GM12878 (cell line): ENCODE results near the gene FGD3. TPM values are rescaled to one million over a fixed set of nuclear protein-coding genes. Genes with fewer than 3 reads are reported as not detected.

ENCODE experiments used
- BHLHE40 ChIP-seq, 2 experiments: fragments of 450-650 bp in 1 of 2; IDR thresholded peaks; 2 replicates each; pipeline ENCODE4 v1.6.1; 2011 to 2017; ENCODE audit warnings: low read depth in 2 of 2, borderline replicate concordance in 1 of 2, improper control_type of control experiment in 1 of 2, low read length in 1 of 2, mild to moderate bottlenecking in 1 of 2
- CEBPZ ChIP-seq: fragments of 150-350 bp; IDR thresholded peaks from 2 replicates; pipeline ENCODE4 v1.6.1; 2016; ENCODE audit warnings: low read depth, low read length
- GATAD2B ChIP-seq: fragments of 450-650 bp; conservative IDR thresholded peaks from 2 replicates; pipeline ENCODE4 v1.6.1; 2017; ENCODE audit warnings: low read depth, mild to moderate bottlenecking, moderate library complexity
- SRF ChIP-seq, 2 experiments: IDR thresholded peaks; 2 replicates each; pipeline ENCODE4 v1.6.1; 2011; ENCODE audit warnings: low read depth in 2 of 2, low read length in 2 of 2, mild to moderate bottlenecking in 1 of 2, moderate library complexity in 1 of 2
- SUZ12 ChIP-seq: fragments of 200-600 bp; sonication (generic); IDR thresholded peaks from one replicate; pipeline ENCODE4 v1.6.1; 2018; ENCODE audit warnings: antibody characterized with exemption, mild to moderate bottlenecking; ENCODE audit not compliant: unreplicated experiment
- ZNF207 ChIP-seq: fragments of 450-650 bp; IDR thresholded peaks from 2 replicates; pipeline ENCODE4 v1.6.1; 2014; ENCODE audit warnings: antibody characterized with exemption, mild to moderate bottlenecking, borderline replicate concordance
- polyA plus RNA-seq, 11 experiments: library from polyadenylated mRNA; depleted of rRNA in 4 of 11; unstranded in 6 of 11; stranded (reverse) in 5 of 11; fragments of >200 nt; fragmentation: Nextera tagmentation in 4 of 11; fragmentation: Illumina TruSeq in 1 of 11; extraction: Ambion mirVana in 4 of 11; extraction: Trizol in 1 of 11; gene quantifications; 1 replicate in 1 of 11; 2 replicates in 10 of 11; pipeline versions ENCODE4 v1.2.1 to v1.2.3, GENCODE V29; 2011 to 2016; ENCODE audit warnings: inconsistent platforms in 2 of 11, missing spikeins in 2 of 11, low read depth in 1 of 11
- total RNA-seq, 4 experiments: library from RNA; depleted of rRNA in 3 of 4; stranded (reverse); fragments of >200 nt in 3 of 4; fragmentation: Illumina TruSeq in 1 of 4; extraction: Trizol in 1 of 4; gene quantifications; 2 replicates each; pipeline versions ENCODE4 v1.2.1 to v1.2.3, GENCODE V29; 2013 to 2021
- TF ChIP-seq, protein P1 (sequence below): fragments of 450-650 bp; formaldehyde crosslinking; IDR thresholded peaks from 2 replicates; pipeline ENCODE4 v1.5.0; 2022; ENCODE audit warnings: mild to moderate bottlenecking, missing genetic modification characterization
- TF ChIP-seq, protein P2 (sequence below): fragments of 450-650 bp; IDR thresholded peaks from 2 replicates; pipeline ENCODE4 v1.6.1; 2017; ENCODE audit warnings: mild to moderate bottlenecking, moderate library complexity
- TF ChIP-seq, protein P3 (sequence below): fragments of 450-650 bp; IDR thresholded peaks from 2 replicates; pipeline ENCODE4 v1.6.1; 2017; ENCODE audit warnings: low read depth, mild to moderate bottlenecking, moderate library complexity
- TF ChIP-seq, protein P4 (sequence below): fragments of 450-650 bp; IDR thresholded peaks from 2 replicates; pipeline ENCODE4 v1.6.1; 2017; ENCODE audit warnings: borderline replicate concordance
- TF ChIP-seq, protein P5 (sequence below): fragments of 450-650 bp; IDR thresholded peaks from 2 replicates; pipeline ENCODE4 v1.6.1; 2017; ENCODE audit warnings: mild to moderate bottlenecking, low read depth, inconsistent platforms; ENCODE audit not compliant: poor library complexity, severe bottlenecking

Gene FGD3
- total and polyA plus RNA-seq, 10 of the 15 experiments (the other 5 are each of a cell fraction or from before 2014, with no cell fraction given): 0.26 to 18.1 (median 12.4) TPM

DNA sequence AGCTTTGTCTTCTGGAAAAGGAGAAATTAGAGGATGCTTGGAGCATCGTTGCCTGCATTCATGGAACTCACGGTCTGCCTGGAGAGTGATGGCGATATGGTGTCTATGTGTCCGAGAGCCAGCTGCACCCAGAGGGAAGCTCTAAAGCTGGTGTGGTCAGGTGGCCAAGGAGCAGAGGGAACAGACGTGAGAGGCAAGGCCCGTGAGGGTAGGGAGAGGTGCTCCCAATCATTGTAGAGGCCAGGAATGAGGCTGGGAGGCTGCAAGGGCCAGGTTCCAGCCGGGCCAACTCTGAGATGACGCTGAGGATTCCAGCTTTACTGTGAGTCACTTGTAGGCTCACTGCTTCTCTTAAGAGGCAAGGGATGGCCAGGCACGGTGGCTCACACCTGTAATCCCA is 7.6 kb downstream of the FGD3 start (continued):
- TF ChIP-seq, protein P1, sequence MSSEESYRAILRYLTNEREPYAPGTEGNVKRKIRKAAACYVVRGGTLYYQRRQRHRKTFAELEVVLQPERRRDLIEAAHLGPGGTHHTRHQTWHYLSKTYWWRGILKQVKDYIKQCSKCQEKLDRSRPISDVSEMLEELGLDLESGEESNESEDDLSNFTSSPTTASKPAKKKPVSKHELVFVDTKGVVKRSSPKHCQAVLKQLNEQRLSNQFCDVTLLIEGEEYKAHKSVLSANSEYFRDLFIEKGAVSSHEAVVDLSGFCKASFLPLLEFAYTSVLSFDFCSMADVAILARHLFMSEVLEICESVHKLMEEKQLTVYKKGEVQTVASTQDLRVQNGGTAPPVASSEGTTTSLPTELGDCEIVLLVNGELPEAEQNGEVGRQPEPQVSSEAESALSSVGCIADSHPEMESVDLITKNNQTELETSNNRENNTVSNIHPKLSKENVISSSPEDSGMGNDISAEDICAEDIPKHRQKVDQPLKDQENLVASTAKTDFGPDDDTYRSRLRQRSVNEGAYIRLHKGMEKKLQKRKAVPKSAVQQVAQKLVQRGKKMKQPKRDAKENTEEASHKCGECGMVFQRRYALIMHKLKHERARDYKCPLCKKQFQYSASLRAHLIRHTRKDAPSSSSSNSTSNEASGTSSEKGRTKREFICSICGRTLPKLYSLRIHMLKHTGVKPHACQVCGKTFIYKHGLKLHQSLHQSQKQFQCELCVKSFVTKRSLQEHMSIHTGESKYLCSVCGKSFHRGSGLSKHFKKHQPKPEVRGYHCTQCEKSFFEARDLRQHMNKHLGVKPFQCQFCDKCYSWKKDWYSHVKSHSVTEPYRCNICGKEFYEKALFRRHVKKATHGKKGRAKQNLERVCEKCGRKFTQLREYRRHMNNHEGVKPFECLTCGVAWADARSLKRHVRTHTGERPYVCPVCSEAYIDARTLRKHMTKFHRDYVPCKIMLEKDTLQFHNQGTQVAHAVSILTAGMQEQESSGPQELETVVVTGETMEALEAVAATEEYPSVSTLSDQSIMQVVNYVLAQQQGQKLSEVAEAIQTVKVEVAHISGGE (CRISPR knock-in tag): no peak
- TF ChIP-seq, protein P2, sequence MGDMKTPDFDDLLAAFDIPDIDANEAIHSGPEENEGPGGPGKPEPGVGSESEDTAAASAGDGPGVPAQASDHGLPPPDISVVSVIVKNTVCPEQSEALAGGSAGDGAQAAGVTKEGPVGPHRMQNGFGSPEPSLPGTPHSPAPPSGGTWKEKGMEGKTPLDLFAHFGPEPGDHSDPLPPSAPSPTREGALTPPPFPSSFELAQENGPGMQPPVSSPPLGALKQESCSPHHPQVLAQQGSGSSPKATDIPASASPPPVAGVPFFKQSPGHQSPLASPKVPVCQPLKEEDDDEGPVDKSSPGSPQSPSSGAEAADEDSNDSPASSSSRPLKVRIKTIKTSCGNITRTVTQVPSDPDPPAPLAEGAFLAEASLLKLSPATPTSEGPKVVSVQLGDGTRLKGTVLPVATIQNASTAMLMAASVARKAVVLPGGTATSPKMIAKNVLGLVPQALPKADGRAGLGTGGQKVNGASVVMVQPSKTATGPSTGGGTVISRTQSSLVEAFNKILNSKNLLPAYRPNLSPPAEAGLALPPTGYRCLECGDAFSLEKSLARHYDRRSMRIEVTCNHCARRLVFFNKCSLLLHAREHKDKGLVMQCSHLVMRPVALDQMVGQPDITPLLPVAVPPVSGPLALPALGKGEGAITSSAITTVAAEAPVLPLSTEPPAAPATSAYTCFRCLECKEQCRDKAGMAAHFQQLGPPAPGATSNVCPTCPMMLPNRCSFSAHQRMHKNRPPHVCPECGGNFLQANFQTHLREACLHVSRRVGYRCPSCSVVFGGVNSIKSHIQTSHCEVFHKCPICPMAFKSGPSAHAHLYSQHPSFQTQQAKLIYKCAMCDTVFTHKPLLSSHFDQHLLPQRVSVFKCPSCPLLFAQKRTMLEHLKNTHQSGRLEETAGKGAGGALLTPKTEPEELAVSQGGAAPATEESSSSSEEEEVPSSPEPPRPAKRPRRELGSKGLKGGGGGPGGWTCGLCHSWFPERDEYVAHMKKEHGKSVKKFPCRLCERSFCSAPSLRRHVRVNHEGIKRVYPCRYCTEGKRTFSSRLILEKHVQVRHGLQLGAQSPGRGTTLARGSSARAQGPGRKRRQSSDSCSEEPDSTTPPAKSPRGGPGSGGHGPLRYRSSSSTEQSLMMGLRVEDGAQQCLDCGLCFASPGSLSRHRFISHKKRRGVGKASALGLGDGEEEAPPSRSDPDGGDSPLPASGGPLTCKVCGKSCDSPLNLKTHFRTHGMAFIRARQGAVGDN: no peak
- TF ChIP-seq, protein P3, sequence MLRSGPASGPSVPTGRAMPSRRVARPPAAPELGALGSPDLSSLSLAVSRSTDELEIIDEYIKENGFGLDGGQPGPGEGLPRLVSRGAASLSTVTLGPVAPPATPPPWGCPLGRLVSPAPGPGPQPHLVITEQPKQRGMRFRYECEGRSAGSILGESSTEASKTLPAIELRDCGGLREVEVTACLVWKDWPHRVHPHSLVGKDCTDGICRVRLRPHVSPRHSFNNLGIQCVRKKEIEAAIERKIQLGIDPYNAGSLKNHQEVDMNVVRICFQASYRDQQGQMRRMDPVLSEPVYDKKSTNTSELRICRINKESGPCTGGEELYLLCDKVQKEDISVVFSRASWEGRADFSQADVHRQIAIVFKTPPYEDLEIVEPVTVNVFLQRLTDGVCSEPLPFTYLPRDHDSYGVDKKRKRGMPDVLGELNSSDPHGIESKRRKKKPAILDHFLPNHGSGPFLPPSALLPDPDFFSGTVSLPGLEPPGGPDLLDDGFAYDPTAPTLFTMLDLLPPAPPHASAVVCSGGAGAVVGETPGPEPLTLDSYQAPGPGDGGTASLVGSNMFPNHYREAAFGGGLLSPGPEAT: no peak
- TF ChIP-seq, protein P4, sequence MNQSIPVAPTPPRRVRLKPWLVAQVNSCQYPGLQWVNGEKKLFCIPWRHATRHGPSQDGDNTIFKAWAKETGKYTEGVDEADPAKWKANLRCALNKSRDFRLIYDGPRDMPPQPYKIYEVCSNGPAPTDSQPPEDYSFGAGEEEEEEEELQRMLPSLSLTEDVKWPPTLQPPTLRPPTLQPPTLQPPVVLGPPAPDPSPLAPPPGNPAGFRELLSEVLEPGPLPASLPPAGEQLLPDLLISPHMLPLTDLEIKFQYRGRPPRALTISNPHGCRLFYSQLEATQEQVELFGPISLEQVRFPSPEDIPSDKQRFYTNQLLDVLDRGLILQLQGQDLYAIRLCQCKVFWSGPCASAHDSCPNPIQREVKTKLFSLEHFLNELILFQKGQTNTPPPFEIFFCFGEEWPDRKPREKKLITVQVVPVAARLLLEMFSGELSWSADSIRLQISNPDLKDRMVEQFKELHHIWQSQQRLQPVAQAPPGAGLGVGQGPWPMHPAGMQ: no peak
- TF ChIP-seq, protein P5, sequence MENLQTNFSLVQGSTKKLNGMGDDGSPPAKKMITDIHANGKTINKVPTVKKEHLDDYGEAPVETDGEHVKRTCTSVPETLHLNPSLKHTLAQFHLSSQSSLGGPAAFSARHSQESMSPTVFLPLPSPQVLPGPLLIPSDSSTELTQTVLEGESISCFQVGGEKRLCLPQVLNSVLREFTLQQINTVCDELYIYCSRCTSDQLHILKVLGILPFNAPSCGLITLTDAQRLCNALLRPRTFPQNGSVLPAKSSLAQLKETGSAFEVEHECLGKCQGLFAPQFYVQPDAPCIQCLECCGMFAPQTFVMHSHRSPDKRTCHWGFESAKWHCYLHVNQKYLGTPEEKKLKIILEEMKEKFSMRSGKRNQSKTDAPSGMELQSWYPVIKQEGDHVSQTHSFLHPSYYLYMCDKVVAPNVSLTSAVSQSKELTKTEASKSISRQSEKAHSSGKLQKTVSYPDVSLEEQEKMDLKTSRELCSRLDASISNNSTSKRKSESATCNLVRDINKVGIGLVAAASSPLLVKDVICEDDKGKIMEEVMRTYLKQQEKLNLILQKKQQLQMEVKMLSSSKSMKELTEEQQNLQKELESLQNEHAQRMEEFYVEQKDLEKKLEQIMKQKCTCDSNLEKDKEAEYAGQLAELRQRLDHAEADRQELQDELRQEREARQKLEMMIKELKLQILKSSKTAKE: no peak
- TF ChIP-seq SUZ12: no peak
- no peak for TF ChIP-seq BHLHE40 (IDR thresholded peaks at IDR 0.05; ENCODE audit: borderline replicate concordance in 1 of 2, low read depth in 2 of 2, low read length in 1 of 2)
- TF ChIP-seq ZNF207: no peak
- no peak for TF ChIP-seq SRF (IDR thresholded peaks at IDR 0.05; ENCODE audit: low read depth in 2 of 2, low read length in 2 of 2)
- no peak for TF ChIP-seq CEBPZ
- no peak for TF ChIP-seq GATAD2B
- TF ChIP-seq, all 136 proteins: peak for 0
